Keratinocyte (primary cell): ENCODE data around the gene CMSS1. TPM values are rescaled to one million over a fixed set of nuclear protein-coding genes. Genes with fewer than 3 reads are reported as not detected.

Experiments used
- DNase-seq: peaks from one replicate; pipeline ENCODE4 v3.0.0-alpha.2; 2011; ENCODE audit warnings: low read depth, missing footprints, low spot score
- FAIRE-seq: peaks from 2 replicates; lab custom pipeline; 2011; peaks lifted over from hg19 to GRCh38; lab: Jason Lieb, UNC
- H2AFZ ChIP-seq: 2 replicates; pipeline ENCODE4 v1.6.0; 2012; ENCODE audit warnings: low read length, control low read depth, inconsistent platforms; ENCODE audit not compliant: control insufficient read depth
- H3K27ac ChIP-seq: 2 replicates; pipeline ENCODE4 v1.5.1; 2011; ENCODE audit warnings: low read length; ENCODE audit not compliant: control insufficient read depth, insufficient read depth
- H3K27me3 ChIP-seq: 3 replicates; pipeline ENCODE4 v1.6.0; 2011; ENCODE audit warnings: low read length; ENCODE audit not compliant: control insufficient read depth, insufficient read depth; ENCODE audit errors: extremely low read depth
- H3K36me3 ChIP-seq, 2 experiments: 2 replicates in 1 of 2; 3 replicates in 1 of 2; pipeline ENCODE4 v1.5.1; 2011; ENCODE audit warnings: low read length in 2 of 2, mild to moderate bottlenecking in 1 of 2; ENCODE audit not compliant: control insufficient read depth in 2 of 2, insufficient read depth in 2 of 2; ENCODE audit errors: extremely low read depth in 1 of 2
- H3K4me1 ChIP-seq: 3 replicates; pipeline ENCODE4 v1.5.1; 2011; ENCODE audit warnings: low read length; ENCODE audit not compliant: control insufficient read depth, insufficient read depth; ENCODE audit errors: extremely low read depth
- H3K4me2 ChIP-seq: 3 replicates; pipeline ENCODE4 v1.6.0; 2011; ENCODE audit warnings: low read depth, low read length; ENCODE audit not compliant: control insufficient read depth, insufficient read depth; ENCODE audit errors: extremely low read depth
- H3K4me3 ChIP-seq, 3 experiments: fragments of 200-600 bp in 1 of 3; sonication (generic) in 1 of 3; 2 replicates in 2 of 3; 3 replicates in 1 of 3; pipeline ENCODE4 v1.5.1; 2011 to 2016; ENCODE audit warnings: low read length in 3 of 3, mild to moderate bottlenecking in 3 of 3, control low read depth in 2 of 3, inconsistent platforms in 1 of 3, low read depth in 1 of 3, mixed read lengths in 1 of 3, mixed run types in 1 of 3, moderate library complexity in 1 of 3; ENCODE audit not compliant: control insufficient read depth in 2 of 3, insufficient read depth in 2 of 3; ENCODE audit errors: extremely low read depth in 1 of 3
- H3K79me2 ChIP-seq: 2 replicates; pipeline ENCODE4 v1.6.0; 2012; ENCODE audit warnings: low read length; ENCODE audit not compliant: control insufficient read depth, insufficient read depth
- H3K9ac ChIP-seq: 3 replicates; pipeline ENCODE4 v1.6.0; 2011; ENCODE audit warnings: low read length; ENCODE audit not compliant: control insufficient read depth, insufficient read depth; ENCODE audit errors: extremely low read depth
- H3K9me1 ChIP-seq: 3 replicates; pipeline ENCODE4 v1.6.0; 2011; ENCODE audit warnings: low read length; ENCODE audit not compliant: control insufficient read depth, insufficient read depth; ENCODE audit errors: extremely low read depth
- H3K9me3 ChIP-seq: 2 replicates; pipeline ENCODE4 v1.5.1; 2012; ENCODE audit warnings: low read depth, low read length; ENCODE audit not compliant: control insufficient read depth
- H4K20me1 ChIP-seq: 3 replicates; pipeline ENCODE4 v1.6.0; 2011; ENCODE audit warnings: low read length; ENCODE audit not compliant: control insufficient read depth, insufficient read depth; ENCODE audit errors: extremely low read depth
- CTCF ChIP-seq, 3 experiments: IDR thresholded peaks in 1 of 3; conservative IDR thresholded peaks in 1 of 3; optimal IDR thresholded peaks in 1 of 3; 2 replicates in 2 of 3; 3 replicates in 1 of 3; pipeline versions ENCODE3 to v1.5.1; 2011; ENCODE audit warnings: low read length in 3 of 3, mild to moderate bottlenecking in 3 of 3, moderate library complexity in 2 of 3, control low read depth in 1 of 3, inconsistent platforms in 1 of 3; ENCODE audit not compliant: insufficient read depth in 2 of 3; ENCODE audit errors: extremely low read depth in 1 of 3
- EZH2 ChIP-seq: IDR thresholded peaks from one replicate; pipeline ENCODE4 v1.6.1; 2012; ENCODE audit warnings: inconsistent platforms, mild to moderate bottlenecking, low read length, moderate library complexity
- dilution Hi-C: fragments of 300-500 bp; cut with MboI; formaldehyde crosslinking; loops from one replicate; pipeline ENCODE4 v1.7.0; 2020; ENCODE audit warnings: low sequenced_read_pairs; ENCODE audit not compliant: extremely low pct_ligation_motif_present
- polyA plus RNA-seq, 5 experiments: library from polyadenylated mRNA; depleted of rRNA in 3 of 5; stranded (reverse) in 3 of 5; stranded (forward) in 1 of 5; unstranded in 1 of 5; fragments of >200 nt; gene quantifications; 1 replicate in 1 of 5; 2 replicates in 3 of 5; 3 replicates in 1 of 5; pipeline versions ENCODE4 v1.2.1 to v1.2.3, GENCODE V29; 2011 to 2012; ENCODE audit warnings: missing spikeins in 2 of 5, low read depth in 1 of 5, low replicate concordance in 1 of 5

Gene CMSS1
- polyA plus RNA-seq, 1 donor (not counting 4 experiments of a cell fraction or from before 2014, with no cell fraction given): 37.2 TPM

- no peak for FAIRE-seq
- no peaks in the 10 kb centered on the region for H3K36me3 ChIP-seq
- no peaks in the 10 kb centered on the region for H3K27me3 ChIP-seq
- H3K4me1 ChIP-seq: no peaks in the 10 kb centered on the region
- no peaks in the 10 kb centered on the region for H4K20me1 ChIP-seq
- H3K9me1 ChIP-seq: no peaks in the 10 kb centered on the region
- H3K9me3 ChIP-seq: no peaks in the 10 kb centered on the region
- no peaks in the 10 kb centered on the region for H3K79me2 ChIP-seq
- H3K4me3 ChIP-seq: no peak overlapping the region
- DNase-seq: no peak
- dilution Hi-C loops: no loop called here
- H3K27ac ChIP-seq: no peak overlapping the region
- no peak overlapping the region for H3K4me2 ChIP-seq
- TF ChIP-seq EZH2: no peak
- H3K9ac ChIP-seq: no peak overlapping the region
- no peak overlapping the region for H2AFZ ChIP-seq
Observed at GRCh38 chr3:99980606-99981005, 162.9 kb downstream of the CMSS1 start.

GRCh38 chr3:99981138-99981537 lies 163.5 kb downstream of the CMSS1 start:
- Histone ChIP-seq H3K9ac (no peak overlapping the region), H4K20me1 (no peaks in the 10 kb centered on the region), H3K27me3 (no peaks in the 10 kb centered on the region), H3K79me2 (no peaks in the 10 kb centered on the region), H3K4me3 (no peak overlapping the region), H3K36me3 (no peaks in the 10 kb centered on the region), H3K4me2 (no peak overlapping the region), H2AFZ (no peak overlapping the region), H3K4me1 (no peaks in the 10 kb centered on the region), H3K9me3 (no peaks in the 10 kb centered on the region), H3K9me1 (no peaks in the 10 kb centered on the region), H3K27ac (no peak overlapping the region)
- FAIRE-seq (no peak), DNase-seq (no peak)
- no peak for TF ChIP-seq EZH2
- no peak for TF ChIP-seq CTCF (optimal IDR thresholded peaks at IDR 0.05 in 1 of 3, IDR thresholded peaks at IDR 0.05 in 1 of 3, conservative IDR thresholded peaks at IDR 0.05 in 1 of 3; ENCODE audit: extremely low read depth in 1 of 3, insufficient read depth in 2 of 3, low read length in 3 of 3)
- dilution Hi-C loops: no loop called here

- no peaks in the 10 kb centered on the region for H3K36me3 ChIP-seq
- no peaks in the 10 kb centered on the region for H3K27me3 ChIP-seq
- no peak overlapping the region for H3K4me2 ChIP-seq
- FAIRE-seq: no peak
- H3K27ac ChIP-seq: no peak overlapping the region
- no peak for TF ChIP-seq CTCF (optimal IDR thresholded peaks at IDR 0.05 in 1 of 3, IDR thresholded peaks at IDR 0.05 in 1 of 3, conservative IDR thresholded peaks at IDR 0.05 in 1 of 3; ENCODE audit: extremely low read depth in 1 of 3, insufficient read depth in 2 of 3, low read length in 3 of 3)
- no peak for TF ChIP-seq EZH2
- no peaks in the 10 kb centered on the region for H3K9me3 ChIP-seq
- no peaks in the 10 kb centered on the region for H4K20me1 ChIP-seq
- no peak overlapping the region for H3K4me3 ChIP-seq
- H3K9ac ChIP-seq: no peak overlapping the region
- H2AFZ ChIP-seq: no peak overlapping the region
- no peaks in the 10 kb centered on the region for H3K9me1 ChIP-seq
- no peaks in the 10 kb centered on the region for H3K79me2 ChIP-seq
- dilution Hi-C loops: no loop called here
- DNase-seq: no peak
- no peaks in the 10 kb centered on the region for H3K4me1 ChIP-seq
Observed at GRCh38 chr3:99982650-99983049, 165.0 kb downstream of the CMSS1 start.
